SW480 (cell line): ENCODE results near the gene NUDT13.
"Not testable (repeated sequence)": the region's sequence is repeated elsewhere in the genome, so short reads cannot be mapped to it uniquely, and the experiment has no call there.

Experiments used
- DNase-seq: peaks from one replicate; pipeline ENCODE4 v3.0.0-alpha.2; 2016; ENCODE audit warnings: low spot score

The NUDT13 gene

DNA sequence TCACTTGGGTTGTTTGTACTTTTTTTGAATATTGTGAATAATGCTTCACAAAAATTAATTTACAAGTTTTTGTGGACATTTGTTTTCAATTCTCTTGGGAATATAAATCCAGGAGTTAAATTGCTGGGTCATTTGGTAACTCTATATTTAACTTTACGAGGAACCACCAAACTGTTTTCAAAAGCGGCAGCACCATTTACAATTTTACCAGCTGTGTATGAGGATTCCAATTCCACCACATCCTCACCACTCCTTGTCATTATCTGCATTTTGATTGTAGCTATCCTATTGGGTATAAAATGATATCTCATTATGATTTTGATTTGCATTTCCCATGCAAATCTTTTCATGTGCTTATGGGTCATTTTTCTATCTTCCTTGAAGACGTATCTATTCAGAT lies 4.0 kb upstream of the NUDT13 start:
- DNase-seq, result no peak

DNA sequence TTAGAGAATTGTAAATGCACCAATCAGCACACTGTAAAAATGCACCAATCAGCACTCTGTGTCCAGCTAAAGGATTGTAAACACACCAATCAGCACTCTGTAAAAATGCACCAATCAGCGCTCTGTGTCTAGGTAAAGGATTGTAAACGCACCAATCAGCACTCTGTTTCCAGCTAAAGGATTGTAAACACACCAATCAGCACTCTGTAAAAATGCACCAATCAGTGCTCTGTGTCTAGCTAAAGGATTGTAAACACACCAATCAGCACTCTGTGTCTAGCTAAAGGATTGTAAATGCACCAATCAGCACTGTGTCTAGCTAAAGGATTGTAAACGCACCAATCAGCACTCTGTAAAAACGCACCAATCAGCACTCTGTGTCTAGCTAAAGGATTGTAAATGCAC lies 1.0 kb upstream of the NUDT13 start:
- not testable (repeated sequence) for DNase-seq

DNA sequence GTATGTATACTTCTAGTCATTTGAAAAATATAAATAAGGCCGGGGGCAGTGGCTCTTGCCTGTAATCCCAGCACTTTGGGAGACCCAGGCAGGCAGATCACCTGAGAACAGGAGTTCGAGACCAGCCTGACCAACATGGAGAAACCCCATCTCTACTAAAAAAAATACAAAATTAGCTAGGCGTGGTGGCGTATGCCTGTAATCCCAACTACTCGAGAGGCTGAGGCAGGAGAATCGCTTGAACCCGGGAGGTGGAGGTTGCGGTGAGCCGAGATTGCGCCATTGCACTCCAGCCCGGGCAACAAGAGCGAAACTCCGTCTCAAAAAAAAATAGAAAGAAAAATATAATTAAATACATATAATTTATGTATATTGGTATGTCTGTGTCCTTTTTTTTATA lies 1.8 kb downstream of the NUDT13 start:
- DNase-seq, result not testable (repeated sequence)

GRCh38 chr10:73113551-73113950 lies 3.3 kb downstream of the NUDT13 start:
- DNase-seq, result no peak

GRCh38 chr10:73116017-73116416 lies 5.8 kb downstream of the NUDT13 start:
- no peak for DNase-seq

DNA sequence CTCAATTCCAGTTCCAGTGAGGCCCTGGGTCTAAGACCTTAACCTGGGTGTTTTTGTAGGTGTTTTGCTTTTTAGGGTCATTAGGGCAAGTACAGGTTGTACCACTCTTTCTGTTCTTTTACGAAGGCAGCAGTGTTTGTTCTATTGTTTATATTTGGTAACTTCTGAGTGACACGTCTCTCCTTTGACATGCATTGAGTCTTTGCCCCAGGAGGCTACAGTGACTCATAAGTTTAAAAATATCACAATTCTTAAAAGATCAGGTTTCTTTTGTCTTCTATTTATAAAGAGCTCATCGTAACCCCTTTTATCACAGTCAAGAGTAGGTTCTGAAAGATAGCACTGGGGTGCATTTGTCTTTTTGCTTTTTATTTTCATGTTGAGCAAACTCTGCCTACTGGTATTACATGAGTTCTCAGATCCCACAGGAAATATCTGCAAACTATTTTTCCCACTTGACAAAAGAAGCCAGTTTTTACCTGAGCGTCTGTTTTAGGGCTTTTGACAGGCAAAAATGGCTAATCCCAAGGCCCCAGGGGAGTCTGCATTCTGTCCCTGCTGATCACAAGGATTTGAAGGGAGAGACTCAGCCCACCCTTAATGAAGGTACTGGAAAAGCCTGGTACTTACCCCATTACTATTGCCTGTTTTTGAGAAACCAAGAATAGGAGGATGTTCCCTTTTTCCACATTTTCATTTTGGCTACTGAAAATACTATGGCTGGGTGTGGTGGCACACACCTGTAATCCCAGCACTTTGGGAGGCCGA lies 7.9 kb downstream of the NUDT13 start:
- peak; percentile 22 for DNase-seq

DNA sequence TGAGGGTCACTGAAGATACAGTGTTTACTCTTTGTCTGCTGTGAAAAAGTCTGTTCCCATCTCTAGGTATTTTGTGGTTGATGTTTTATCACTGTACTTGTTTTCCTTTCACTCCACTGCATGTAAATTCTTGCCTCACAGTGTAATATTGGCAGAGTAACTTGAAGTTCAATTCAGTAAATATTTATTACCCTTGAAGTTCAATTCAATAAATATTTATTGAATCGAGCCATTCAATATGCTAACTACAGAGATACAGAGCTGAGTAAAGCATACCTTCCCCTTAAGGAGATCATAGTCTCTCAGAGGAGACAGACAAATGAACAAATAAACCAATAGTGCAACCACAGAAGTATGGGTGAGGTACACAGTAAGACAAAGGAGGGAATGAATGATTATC lies 9.2 kb downstream of the NUDT13 start:
- DNase-seq, result no peak

GRCh38 chr10:73119952-73120351 lies 9.7 kb downstream of the NUDT13 start:
- DNase-seq, result no peak

- DNase-seq, result no peak
Measured at GRCh38 chr10:73126343-73126742, 16.1 kb downstream of the NUDT13 start.

- DNase-seq, result no peak
Measured at GRCh38 chr10:73131301-73131700, 21.0 kb downstream of the NUDT13 start.

DNA sequence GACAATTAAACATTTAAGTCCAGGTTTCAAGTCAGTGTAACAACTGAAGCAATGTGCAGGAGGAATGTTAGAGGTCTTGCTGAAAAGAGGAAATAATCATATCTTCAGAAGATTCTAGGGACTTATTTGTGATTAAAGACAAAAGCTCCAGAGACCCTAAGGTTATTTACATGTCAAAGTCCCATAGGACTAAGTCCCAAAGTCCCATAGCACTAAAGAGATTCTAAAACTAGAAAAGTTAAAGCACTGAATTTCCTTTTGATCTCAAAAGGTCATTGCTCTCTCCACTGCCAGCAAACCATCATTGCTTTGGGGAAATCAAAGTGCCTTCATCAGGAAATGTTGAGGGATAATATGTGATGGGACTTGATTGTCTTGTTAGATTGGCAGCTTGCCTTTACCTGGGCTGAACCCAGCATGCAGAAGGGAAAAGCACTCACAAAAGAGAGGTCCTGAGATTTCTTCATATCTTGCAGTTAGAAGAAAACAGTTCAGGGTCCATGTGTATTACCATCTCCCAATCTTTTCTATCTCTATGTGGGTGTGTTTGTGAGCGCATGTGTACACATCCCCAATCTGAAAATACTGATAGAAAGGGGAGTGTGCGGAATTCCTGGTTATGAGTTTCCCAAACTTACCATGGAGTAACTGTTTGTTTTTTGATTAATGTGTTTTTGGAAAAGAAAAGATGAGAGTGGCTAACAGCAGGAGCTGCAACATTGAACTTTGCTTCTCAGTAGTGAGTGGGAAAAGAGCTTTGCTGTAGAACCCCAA lies 21.8 kb downstream of the NUDT13 start:
- DNase-seq, result no peak

DNA sequence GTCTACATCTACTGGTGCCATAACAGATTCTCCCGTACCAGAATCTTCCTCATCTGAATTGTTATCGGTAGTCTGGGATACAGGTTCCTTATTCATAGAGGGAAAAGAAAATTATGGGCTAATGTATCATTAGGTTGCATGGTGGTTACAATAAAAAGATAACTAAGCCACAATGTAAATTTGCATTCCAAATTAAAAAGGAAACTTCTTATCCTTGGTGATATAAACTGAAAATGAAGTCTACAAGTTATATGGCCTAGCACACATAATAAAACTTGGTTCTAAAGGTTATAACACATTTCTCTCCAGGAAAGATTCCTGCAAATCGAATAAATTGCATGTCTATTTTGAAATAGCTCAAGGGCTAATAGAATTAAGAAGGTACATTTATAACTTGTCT lies 24.5 kb downstream of the NUDT13 start:
- no peak for DNase-seq

- DNase-seq, result no peak
Measured at GRCh38 chr10:73136627-73137026, 26.4 kb downstream of the NUDT13 start.

- no peak for DNase-seq
Measured at GRCh38 chr10:73139251-73139650, 29.0 kb downstream of the NUDT13 start.

DNA sequence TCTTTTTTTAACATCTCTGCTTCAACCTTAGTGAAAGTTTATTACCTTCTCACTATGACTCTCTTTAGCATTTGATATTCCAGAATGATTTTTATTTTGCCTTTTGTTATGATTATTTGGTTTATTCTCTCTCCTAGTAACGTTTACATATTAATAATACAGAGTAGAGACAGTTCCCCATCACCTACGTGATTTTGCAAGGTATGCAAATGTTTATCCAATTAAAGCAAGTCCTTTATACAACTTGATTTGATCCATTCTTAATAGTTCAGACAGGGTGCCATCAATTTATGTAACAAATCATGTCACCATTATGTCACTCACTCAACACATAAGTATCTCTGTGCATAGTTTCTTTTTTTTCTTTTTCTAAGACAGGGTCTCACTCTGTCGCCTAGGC lies 31.3 kb downstream of the NUDT13 start:
- DNase-seq, result no peak

DNA sequence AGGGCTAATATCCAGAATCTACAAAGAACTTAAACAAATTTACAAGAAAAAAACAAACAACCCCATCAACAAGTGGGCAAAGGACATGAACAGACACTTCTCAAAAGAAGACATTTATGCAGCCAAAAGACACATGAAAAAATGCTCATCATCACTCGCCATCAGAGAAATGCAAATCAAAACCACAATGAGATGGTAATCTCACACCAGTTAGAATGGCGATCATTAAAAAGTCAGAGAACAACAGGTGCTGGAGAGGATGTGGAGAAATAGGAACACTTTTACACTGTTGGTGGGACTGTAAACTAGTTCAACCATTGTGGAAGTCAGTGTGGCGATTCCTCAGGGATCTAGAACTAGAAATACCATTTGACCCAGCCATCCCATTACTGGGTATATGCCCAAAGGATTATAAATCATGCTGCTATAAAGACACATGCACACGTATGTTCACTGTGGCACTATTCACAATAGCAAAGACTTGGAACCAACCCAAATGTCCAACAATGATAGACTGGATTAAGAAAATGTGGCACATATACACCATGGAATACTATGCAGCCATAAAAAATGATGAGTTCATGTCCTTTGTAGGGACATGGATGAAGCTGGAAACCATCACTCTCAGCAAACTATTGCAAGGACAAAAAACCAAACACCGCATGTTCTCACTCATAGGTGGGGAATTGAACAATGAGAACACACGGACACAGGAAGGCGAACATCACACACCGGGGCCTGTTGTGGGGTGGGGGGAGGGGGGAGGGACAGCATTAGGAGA lies 40.6 kb downstream of the NUDT13 start:
- DNase-seq, result not testable (repeated sequence)

- DNase-seq, result no peak
Measured at GRCh38 chr10:73152009-73152408, 41.8 kb downstream of the NUDT13 start.

DNA sequence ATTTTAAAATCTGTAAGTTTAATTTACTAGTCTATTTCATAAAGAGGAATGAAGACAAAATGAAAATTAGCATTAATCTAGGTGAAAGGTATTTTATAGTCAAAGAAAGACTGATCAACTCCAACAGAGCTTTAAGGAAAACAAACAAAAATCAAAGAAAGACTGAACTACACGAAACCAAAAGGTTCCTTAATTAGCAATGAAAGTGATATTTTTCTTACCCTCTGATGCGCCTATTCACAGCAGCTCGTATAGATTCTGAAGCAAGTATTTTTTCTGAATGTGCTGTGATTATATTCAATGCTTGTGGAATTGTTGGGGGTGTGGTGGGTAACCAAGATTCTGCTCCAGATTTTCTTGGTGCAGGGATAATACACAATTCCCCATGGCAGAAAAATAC lies 45.8 kb downstream of the NUDT13 start:
- DNase-seq, result no peak

- peak; percentile 23 for DNase-seq
Measured at GRCh38 chr10:73159038-73159648, 48.9 kb downstream of the NUDT13 start.

GRCh38 chr10:73161079-73161478 lies 50.8 kb downstream of the NUDT13 start:
- no peak for DNase-seq

- no peak for DNase-seq
Measured at GRCh38 chr10:73161662-73162061, 51.4 kb downstream of the NUDT13 start.

GRCh38 chr10:73163096-73163495 lies 52.8 kb downstream of the NUDT13 start:
- no peak for DNase-seq
